Gastrocnemius medialis (tissue), 4 donors: Measurements from ENCODE around the gene CEP295NL. TPM values are rescaled to one million over a fixed set of nuclear protein-coding genes. Genes with fewer than 3 reads are reported as not detected.

Source experiments
- ATAC-seq, 2 donors: fragments of 150-250 bp; one replicate each; pipeline ENCODE4 v1.9.1; 2016
- DNase-seq, 2 donors: peaks; one replicate each; pipeline ENCODE4 v3.0.0-alpha.2; 2019
- H3K27ac ChIP-seq, 4 donors: fragments of 200-600 bp; sonication (generic); 1 replicate in 1 of 4; 2 replicates in 3 of 4; pipeline ENCODE4 v1.5.1; 2016 to 2018; ENCODE audit warnings: mild to moderate bottlenecking in 2 of 4, moderate library complexity in 1 of 4
- H3K27me3 ChIP-seq, 3 donors: fragments of 200-600 bp; sonication (generic) in 2 of 3; 1 replicate in 1 of 3; 2 replicates in 2 of 3; pipeline versions ENCODE4 v1.5.1 to v1.6.0; 2016 to 2019; ENCODE audit warnings: mild to moderate bottlenecking in 1 of 3, moderate library complexity in 1 of 3
- H3K36me3 ChIP-seq, 2 donors: fragments of 200-600 bp; sonication (generic) in 1 of 2; one replicate each; pipeline ENCODE4 v1.5.1; 2017 to 2018
- H3K4me1 ChIP-seq, 2 donors: fragments of 200-600 bp; sonication (generic) in 1 of 2; one replicate each; pipeline ENCODE4 v1.5.1; 2016 to 2017; ENCODE audit warnings: mild to moderate bottlenecking in 2 of 2
- H3K4me3 ChIP-seq, 4 donors: fragments of 200-600 bp; sonication (generic) in 3 of 4; 1 replicate in 1 of 4; 2 replicates in 3 of 4; pipeline ENCODE4 v1.5.1; 2016 to 2019; ENCODE audit warnings: mild to moderate bottlenecking in 2 of 4
- H3K9me3 ChIP-seq, 3 donors: fragments of 200-600 bp; sonication (generic) in 2 of 3; 1 replicate in 1 of 3; 2 replicates in 2 of 3; pipeline ENCODE4 v1.5.1; 2016 to 2019
- CTCF ChIP-seq, 5 experiments: fragments of 450-650 bp in 3 of 5; fragments of 200-600 bp in 2 of 5; sonication (generic) in 2 of 5; IDR thresholded peaks in 4 of 5; conservative IDR thresholded peaks in 1 of 5; 1 replicate in 4 of 5; 2 replicates in 1 of 5; pipeline ENCODE4 v1.5.1; 2016 to 2019; ENCODE audit warnings: antibody characterized with exemption in 5 of 5, mild to moderate bottlenecking in 3 of 5, moderate library complexity in 3 of 5
- POLR2A ChIP-seq, 2 donors: fragments of 450-650 bp; IDR thresholded peaks; one replicate each; pipeline ENCODE4 v1.6.1; 2017; ENCODE audit warnings: antibody characterized with exemption in 2 of 2, mild to moderate bottlenecking in 2 of 2, moderate library complexity in 2 of 2
- in situ Hi-C, 4 donors: fragments of 200-750 bp; cut with MboI; loops; one replicate each; pipeline versions ENCODE4 v1.15.0 to v1.8.0; 2017; ENCODE audit warnings: low sequenced_read_pairs in 4 of 4
- intact Hi-C: fragments of 100-400 bp; cut with DNase I; formaldehyde crosslinking; loops from one replicate; pipeline ENCODE4 v1.15.1; 2023; ENCODE audit warnings: low total_unique reads
- total RNA-seq, 4 donors: library from RNA; depleted of rRNA; stranded (reverse); fragments of >200 nt; gene quantifications; one replicate each; pipeline versions ENCODE4 v1.1.0 to v1.2.3, GENCODE V29; 2016

CEP295NL gene
- total RNA-seq, 4 donors from 2014 or later = 0.16 TPM; not detected in 3

- DNase-seq (peak; percentile 43 to 73), ATAC-seq (peak; percentile 56 to 61)
- no peaks in the 10 kb centered on the region for H3K27me3 ChIP-seq
- H3K4me1 ChIP-seq = peaks cover 24 to 28% of the 10 kb centered on the region in 2 donors
- peak overlapping the region in 2 of 4 donors; percentile 28 to 33 for H3K4me3 ChIP-seq
- peak overlapping the region; percentile 70 to 82 (median 82) for H3K27ac ChIP-seq
- H3K36me3 ChIP-seq = no peaks in the 10 kb centered on the region
- in situ Hi-C loops = no loop called here
- TF ChIP-seq CTCF (IDR thresholded peaks at IDR 0.05 in 4 of 5, conservative IDR thresholded peaks at IDR 0.05 in 1 of 5) (no peak), POLR2A (IDR thresholded peaks at IDR 0.05) (no peak)
- intact Hi-C loops = loop anchor here (5.0 kb wide), 2 partner anchors 44 to 51 kb away; partner anchors contain the start of gene LGALS3BP
- no peaks in the 10 kb centered on the region for H3K9me3 ChIP-seq
These were observed 30.3 kb upstream of the CEP295NL start for GRCh38 chr17:78933025-78933958.

- Histone ChIP-seq H3K4me1 (peaks cover 24% of the 10 kb centered on the region in 2 donors), H3K27ac (no peak overlapping the region), H3K4me3 (no peak overlapping the region), H3K9me3 (no peaks in the 10 kb centered on the region), H3K27me3 (peaks cover 4 to 10% (median 9%) of the 10 kb centered on the region in 3 donors), H3K36me3 (no peaks in the 10 kb centered on the region)
- intact Hi-C loops = loop anchor here (5.0 kb wide), 2 partner anchors 47 to 48 kb away; partner anchors contain the start of gene LGALS3BP
- no peak for TF ChIP-seq CTCF (IDR thresholded peaks at IDR 0.05 in 4 of 5, conservative IDR thresholded peaks at IDR 0.05 in 1 of 5)
- no peak for TF ChIP-seq POLR2A (IDR thresholded peaks at IDR 0.05)
- DNase-seq (no peak), ATAC-seq (no peak)
- in situ Hi-C loops = no loop called here
These were observed 27.1 kb upstream of the CEP295NL start for GRCh38 chr17:78929908-78930775.

GRCh38 chr17:78925662-78926555 lies 22.9 kb upstream of the CEP295NL start:
- DNase-seq = peak; percentile 59 to 80
- Histone ChIP-seq H3K9me3 (no peaks in the 10 kb centered on the region), H3K27me3 (peaks cover 4 to 19% (median 18%) of the 10 kb centered on the region in 3 donors), H3K27ac (peak overlapping the region; percentile 81 to 91 (median 88)), H3K36me3 (no peaks in the 10 kb centered on the region), H3K4me3 (peak overlapping the region; percentile 49 to 65 (median 60)), H3K4me1 (peaks cover 14 to 29% of the 10 kb centered on the region in 2 donors)
- TF ChIP-seq POLR2A (IDR thresholded peaks at IDR 0.05) (peak; percentile 19 to 53), CTCF (IDR thresholded peaks at IDR 0.05 in 4 of 5, conservative IDR thresholded peaks at IDR 0.05 in 1 of 5) (no peak)
- in situ Hi-C loops = no loop called here
- ATAC-seq = peak; percentile 66
- intact Hi-C loops = no loop called here

GRCh38 chr17:78925234-78925633 lies 22.2 kb upstream of the CEP295NL start, which contains the start of gene TIMP2:
Gene TIMP2 (minus strand): TSS chr17:78925387. CDS start chr17:78925088, 299 bp downstream.
- ATAC-seq (peak; percentile 43 to 63), DNase-seq (peak; percentile 64 to 70)
- peak within 1 kb of the TSS; percentile 50 to 65 (median 60) for H3K4me3 ChIP-seq
- in situ Hi-C loops = no loop called here
- H3K36me3 ChIP-seq = no peaks in the 10 kb centered on the region
- no peaks in the 10 kb centered on the region for H3K9me3 ChIP-seq
- H3K27ac ChIP-seq = peak within 1 kb of the TSS; percentile 81 to 91 (median 88)
- peaks cover 4 to 19% (median 18%) of the 10 kb centered on the region in 3 donors for H3K27me3 ChIP-seq
- intact Hi-C loops = no loop called here
- H3K4me1 ChIP-seq = peaks cover 21 to 30% of the 10 kb centered on the region in 2 donors
- TF ChIP-seq POLR2A (IDR thresholded peaks at IDR 0.05) (no peak), CTCF (IDR thresholded peaks at IDR 0.05 in 4 of 5, conservative IDR thresholded peaks at IDR 0.05 in 1 of 5) (peak in 1 of 5 experiments; percentile 21)
